WERI-Rb-1 (cell line): Measurements from ENCODE around the gene DENND1A.
A peak's percentile ranks its signal among the peaks of the same experiment; 100 is the strongest.

Experiments
- DNase-seq: peaks from one replicate; pipeline ENCODE4 v3.0.0-alpha.2; 2020
- H3K27ac ChIP-seq: fragments of 250-450 bp; sonication (Bioruptor Pico); 2 replicates; pipeline ENCODE4 v1.5.1; 2020; ENCODE audit warnings: mild to moderate bottlenecking, moderate library complexity
- H3K27me3 ChIP-seq: fragments of 250-450 bp; sonication (Bioruptor Pico); 2 replicates; pipeline ENCODE4 v1.5.1; 2021; ENCODE audit warnings: mild to moderate bottlenecking, low read depth, moderate library complexity; ENCODE audit not compliant: insufficient read depth, severe bottlenecking
- H3K36me3 ChIP-seq: fragments of 250-450 bp; sonication (Bioruptor Pico); 2 replicates; pipeline ENCODE4 v1.5.1; 2020; ENCODE audit warnings: mild to moderate bottlenecking, moderate library complexity
- H3K4me3 ChIP-seq: 2 replicates; pipeline ENCODE4 v1.5.1; 2011; ENCODE audit warnings: low read depth, mild to moderate bottlenecking, control low read depth, low read length
- H3K9me3 ChIP-seq: fragments of 250-450 bp; sonication (Bioruptor Pico); 2 replicates; pipeline ENCODE4 v1.5.1; 2021; ENCODE audit warnings: mild to moderate bottlenecking, moderate library complexity; ENCODE audit not compliant: severe bottlenecking
- CTCF ChIP-seq: IDR thresholded peaks from 2 replicates; pipeline ENCODE4 v1.5.1; 2011; ENCODE audit warnings: low read depth, mild to moderate bottlenecking, control low read depth, inconsistent platforms, low read length

The DENND1A gene

GRCh38 chr9:123440256-123440655 is 489.7 kb downstream of the DENND1A start:
- no peaks in the 10 kb centered on the region for H3K27me3 ChIP-seq
- no peaks in the 10 kb centered on the region for H3K9me3 ChIP-seq
- no peak overlapping the region for H3K27ac ChIP-seq
- no peak for DNase-seq
- peaks cover 3% of the 10 kb centered on the region for H3K36me3 ChIP-seq
- no peak for TF ChIP-seq CTCF
- H3K4me3 ChIP-seq: no peak overlapping the region

GRCh38 chr9:123438821-123439220 is 491.1 kb downstream of the DENND1A start:
- no peak for DNase-seq
- no peak for TF ChIP-seq CTCF
- H3K36me3 ChIP-seq: peaks cover 3% of the 10 kb centered on the region

GRCh38 chr9:123438321-123438720 is 491.6 kb downstream of the DENND1A start:
- H3K27me3 ChIP-seq: no peaks in the 10 kb centered on the region
- no peak for TF ChIP-seq CTCF
- H3K9me3 ChIP-seq: no peaks in the 10 kb centered on the region
- peaks cover 3% of the 10 kb centered on the region for H3K36me3 ChIP-seq
- H3K27ac ChIP-seq: no peak overlapping the region
- H3K4me3 ChIP-seq: no peak overlapping the region
- DNase-seq: peak; percentile 56

More at GRCh38 chr9:123438821-123439220, 491.1 kb downstream of the DENND1A start:
- no peak overlapping the region for H3K4me3 ChIP-seq
- no peak overlapping the region for H3K27ac ChIP-seq
- H3K9me3 ChIP-seq: no peaks in the 10 kb centered on the region
- H3K27me3 ChIP-seq: no peaks in the 10 kb centered on the region

GRCh38 chr9:123437201-123437600 is 492.7 kb downstream of the DENND1A start:
- DNase-seq: no peak
- no peaks in the 10 kb centered on the region for H3K27me3 ChIP-seq
- no peak overlapping the region for H3K27ac ChIP-seq
- H3K36me3 ChIP-seq: peaks cover 3% of the 10 kb centered on the region
- H3K4me3 ChIP-seq: no peak overlapping the region
- H3K9me3 ChIP-seq: no peaks in the 10 kb centered on the region
- TF ChIP-seq CTCF: no peak

- Histone ChIP-seq H3K36me3 (no peaks in the 10 kb centered on the region; the same call in 1 of the 2 replicates), H3K27ac (no peak overlapping the region), H3K4me3 (no peak overlapping the region), H3K9me3 (no peaks in the 10 kb centered on the region), H3K27me3 (no peaks in the 10 kb centered on the region)
- TF ChIP-seq CTCF: no peak
- peak; percentile 1 for DNase-seq
Measured at GRCh38 chr9:123435471-123435870, 494.5 kb downstream of the DENND1A start.

- TF ChIP-seq CTCF: peak; percentile 58
Measured at GRCh38 chr9:123434619-123435240, 495.2 kb downstream of the DENND1A start.

More at GRCh38 chr9:123434619-123435240, 495.2 kb downstream of the DENND1A start:
- Histone ChIP-seq H3K9me3 (no peaks in the 10 kb centered on the region), H3K4me3 (no peak overlapping the region), H3K27me3 (no peaks in the 10 kb centered on the region), H3K36me3 (peaks cover 7% of the 10 kb centered on the region), H3K27ac (no peak overlapping the region)
- peak; percentile 66 for DNase-seq
